A549 (cell line): ENCODE data around the gene HS3ST4.

Source experiments
- EP300 ChIP-seq, 2 experiments: fragments of >200 bp; sonication (Bioruptor Twin); formaldehyde crosslinking; IDR thresholded peaks; 2 replicates in 1 of 2; 3 replicates in 1 of 2; pipeline ENCODE4 v1.6.1; 2016 to 2017
- MAX ChIP-seq: IDR thresholded peaks from 2 replicates; pipeline ENCODE4 v1.6.1; 2012
- POLR2A ChIP-seq: IDR thresholded peaks from 2 replicates; pipeline ENCODE4 v1.6.1; 2012; ENCODE audit warnings: mild to moderate bottlenecking, low read length
- RAD21 ChIP-seq, 2 experiments: fragments of >200 bp in 1 of 2; sonication (Bioruptor Twin) in 1 of 2; formaldehyde crosslinking in 1 of 2; IDR thresholded peaks in 1 of 2; conservative IDR thresholded peaks in 1 of 2; 2 replicates in 1 of 2; 3 replicates in 1 of 2; pipeline ENCODE4 v1.6.1; 2012 to 2018; ENCODE audit warnings: inconsistent platforms in 1 of 2
- ZNF302 ChIP-seq: fragments of 250-450 bp; sonication (Bioruptor Pico); IDR thresholded peaks from 2 replicates; pipeline ENCODE4 v1.9.0; 2021; ENCODE audit warnings: inconsistent platforms, mild to moderate bottlenecking, moderate library complexity
- TF ChIP-seq, protein P1 (sequence below): fragments of >200 bp; sonication (Bioruptor Twin); formaldehyde crosslinking; IDR thresholded peaks from 3 replicates; pipeline ENCODE4 v1.5.1; 2016
- TF ChIP-seq, protein P2 (sequence below): IDR thresholded peaks from 2 replicates; pipeline ENCODE4 v1.6.1; 2012

DNA sequence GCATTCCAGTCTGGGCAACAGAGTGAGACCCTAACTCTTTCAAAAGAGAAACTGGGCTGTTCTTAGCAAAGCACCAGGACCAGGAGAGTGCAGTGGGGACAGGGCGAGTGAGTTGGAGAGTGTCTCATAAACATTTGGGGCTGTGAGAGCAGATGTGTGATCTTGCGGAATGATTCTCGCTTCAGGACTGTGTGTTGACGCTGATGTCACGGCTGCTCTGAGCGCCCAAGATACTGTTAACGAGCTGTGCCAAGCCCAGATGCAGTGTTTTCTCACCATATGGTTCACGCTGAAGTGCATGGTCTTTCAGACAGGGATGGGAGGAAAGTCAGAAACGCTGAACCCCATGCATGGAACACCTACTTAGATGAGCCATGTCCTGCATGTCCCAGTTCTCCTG is 438.2 kb downstream of the HS3ST4 start:
- TF ChIP-seq, protein P1, sequence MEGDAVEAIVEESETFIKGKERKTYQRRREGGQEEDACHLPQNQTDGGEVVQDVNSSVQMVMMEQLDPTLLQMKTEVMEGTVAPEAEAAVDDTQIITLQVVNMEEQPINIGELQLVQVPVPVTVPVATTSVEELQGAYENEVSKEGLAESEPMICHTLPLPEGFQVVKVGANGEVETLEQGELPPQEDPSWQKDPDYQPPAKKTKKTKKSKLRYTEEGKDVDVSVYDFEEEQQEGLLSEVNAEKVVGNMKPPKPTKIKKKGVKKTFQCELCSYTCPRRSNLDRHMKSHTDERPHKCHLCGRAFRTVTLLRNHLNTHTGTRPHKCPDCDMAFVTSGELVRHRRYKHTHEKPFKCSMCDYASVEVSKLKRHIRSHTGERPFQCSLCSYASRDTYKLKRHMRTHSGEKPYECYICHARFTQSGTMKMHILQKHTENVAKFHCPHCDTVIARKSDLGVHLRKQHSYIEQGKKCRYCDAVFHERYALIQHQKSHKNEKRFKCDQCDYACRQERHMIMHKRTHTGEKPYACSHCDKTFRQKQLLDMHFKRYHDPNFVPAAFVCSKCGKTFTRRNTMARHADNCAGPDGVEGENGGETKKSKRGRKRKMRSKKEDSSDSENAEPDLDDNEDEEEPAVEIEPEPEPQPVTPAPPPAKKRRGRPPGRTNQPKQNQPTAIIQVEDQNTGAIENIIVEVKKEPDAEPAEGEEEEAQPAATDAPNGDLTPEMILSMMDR = no peak
- no peak for TF ChIP-seq MAX
- TF ChIP-seq ZNF302 (CRISPR knock-in tag) = no peak
- TF ChIP-seq EP300 (IDR thresholded peaks at IDR 0.05) = no peak
- no peak for TF ChIP-seq RAD21 (conservative IDR thresholded peaks at IDR 0.05 in 1 of 2, IDR thresholded peaks at IDR 0.05 in 1 of 2)
- TF ChIP-seq POLR2A = no peak
- TF ChIP-seq, protein P2, sequence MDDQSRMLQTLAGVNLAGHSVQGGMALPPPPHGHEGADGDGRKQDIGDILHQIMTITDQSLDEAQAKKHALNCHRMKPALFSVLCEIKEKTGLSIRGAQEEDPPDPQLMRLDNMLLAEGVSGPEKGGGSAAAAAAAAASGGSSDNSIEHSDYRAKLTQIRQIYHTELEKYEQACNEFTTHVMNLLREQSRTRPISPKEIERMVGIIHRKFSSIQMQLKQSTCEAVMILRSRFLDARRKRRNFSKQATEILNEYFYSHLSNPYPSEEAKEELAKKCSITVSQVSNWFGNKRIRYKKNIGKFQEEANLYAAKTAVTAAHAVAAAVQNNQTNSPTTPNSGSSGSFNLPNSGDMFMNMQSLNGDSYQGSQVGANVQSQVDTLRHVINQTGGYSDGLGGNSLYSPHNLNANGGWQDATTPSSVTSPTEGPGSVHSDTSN = no peak
